Activated CD4-positive, CD25-positive, alpha-beta regulatory T cell treated with anti-CD3 and anti-CD28 coated beads, Interleukin-2, amount 50 U/mL, for 16 hours (primary cell): Measurements from ENCODE around the gene CLIP1.
"Not testable (repeated sequence)": the region's sequence is repeated elsewhere in the genome, so short reads cannot be mapped to it uniquely, and the experiment has no call there.

Experiments used
- DNase-seq: peaks from one replicate; pipeline ENCODE4 v3.0.0-alpha.2; 2020; ENCODE audit warnings: low read depth, low spot score

CLIP1 gene

DNA sequence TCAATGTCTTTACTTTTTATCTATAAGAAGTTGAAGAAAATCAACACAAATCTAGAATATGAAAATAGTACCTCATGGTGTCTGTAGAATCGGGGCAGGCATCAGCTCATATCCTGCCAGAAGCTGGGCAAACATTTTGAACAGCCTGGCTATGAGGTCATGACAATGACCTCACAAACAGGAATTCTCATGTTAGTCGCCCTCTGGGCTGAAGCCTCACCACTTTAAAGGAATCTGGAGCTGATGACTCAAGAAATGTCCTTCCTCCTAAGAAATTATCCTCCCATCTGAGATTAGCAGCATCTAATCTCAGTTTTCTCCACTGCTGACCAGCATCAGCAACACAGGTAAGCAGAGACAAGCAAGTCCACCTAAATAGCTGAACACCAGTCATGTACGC lies 27.1 kb downstream of the CLIP1 start:
- DNase-seq = no peak

DNA sequence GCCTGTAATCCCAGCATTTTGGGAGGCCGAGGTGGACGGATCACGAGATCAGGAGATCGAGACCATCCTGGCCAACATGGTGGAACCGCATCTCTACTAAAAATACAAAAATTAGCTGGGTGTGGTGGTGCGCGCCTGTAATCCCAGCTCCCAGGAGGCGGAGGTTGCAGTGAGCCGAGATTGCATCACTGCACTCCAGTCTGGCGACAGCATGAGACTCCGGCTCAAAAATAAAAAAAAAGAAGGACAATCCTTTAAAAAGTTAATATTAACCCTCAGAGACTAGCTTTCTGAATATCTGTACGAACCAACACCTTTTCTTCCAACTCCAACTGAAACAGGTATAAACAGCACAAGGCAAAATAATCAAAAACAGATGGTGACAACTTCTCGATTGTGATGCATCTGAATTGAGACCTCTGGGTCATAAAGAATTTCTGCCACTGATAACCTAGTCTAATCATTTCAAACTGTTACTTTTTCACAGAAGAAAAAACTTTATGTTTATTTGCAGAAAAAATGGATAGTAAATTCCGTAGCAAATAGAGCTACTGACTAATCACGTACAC lies 27.8 kb downstream of the CLIP1 start:
- no peak for DNase-seq

GRCh38 chr12:122393817-122394216 lies 28.7 kb downstream of the CLIP1 start:
- no peak for DNase-seq

DNA sequence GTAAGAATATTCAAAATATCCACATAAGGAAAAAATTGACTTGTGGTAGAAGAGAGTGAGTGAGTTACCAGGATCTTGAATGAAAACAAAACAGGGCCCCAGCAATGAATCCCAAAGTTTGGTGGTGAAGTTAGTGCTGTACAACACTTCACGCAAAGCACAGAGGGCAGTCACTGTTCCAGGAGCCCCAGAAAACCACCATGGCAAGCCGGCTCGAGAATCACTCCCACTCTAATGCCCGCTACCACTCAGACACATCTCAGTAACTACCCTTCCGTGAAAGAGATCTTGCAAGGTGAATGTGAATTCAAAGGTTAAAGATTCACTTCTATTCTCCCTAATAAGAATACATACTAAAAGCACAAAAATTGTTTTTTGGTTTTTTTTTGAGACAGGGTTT lies 30.1 kb downstream of the CLIP1 start:
- no peak for DNase-seq

GRCh38 chr12:122389677-122390076 lies 32.8 kb downstream of the CLIP1 start:
- DNase-seq = no peak

- DNase-seq = no peak
Measured at GRCh38 chr12:122387887-122388286, 34.6 kb downstream of the CLIP1 start.

GRCh38 chr12:122385171-122386016 lies 37.1 kb downstream of the CLIP1 start:
- no peak for DNase-seq

GRCh38 chr12:122382919-122383350 lies 39.5 kb downstream of the CLIP1 start:
- DNase-seq = no peak

GRCh38 chr12:122381021-122381420 lies 41.4 kb downstream of the CLIP1 start:
- no peak for DNase-seq

DNA sequence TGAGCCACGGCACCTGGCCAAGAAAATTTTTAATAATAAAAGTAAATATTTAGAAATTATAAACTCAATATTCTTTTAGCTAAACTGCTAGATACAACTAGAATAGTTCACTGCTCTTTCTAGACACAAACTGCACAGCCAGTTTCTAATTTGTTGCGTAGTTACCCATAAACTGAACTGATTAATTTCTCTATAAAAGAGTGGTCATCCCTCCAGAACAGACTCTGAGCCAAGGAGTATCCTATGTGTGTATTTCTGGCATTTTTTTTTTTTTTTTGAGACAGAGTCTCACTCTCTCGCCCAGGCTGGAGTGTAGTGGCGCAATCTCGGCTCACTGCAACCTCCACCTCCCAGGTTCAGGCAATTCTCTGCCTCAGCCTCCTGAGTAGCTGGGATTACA lies 45.7 kb downstream of the CLIP1 start:
- DNase-seq = not testable (repeated sequence)

GRCh38 chr12:122374707-122375106 lies 47.8 kb downstream of the CLIP1 start:
- no peak for DNase-seq

DNA sequence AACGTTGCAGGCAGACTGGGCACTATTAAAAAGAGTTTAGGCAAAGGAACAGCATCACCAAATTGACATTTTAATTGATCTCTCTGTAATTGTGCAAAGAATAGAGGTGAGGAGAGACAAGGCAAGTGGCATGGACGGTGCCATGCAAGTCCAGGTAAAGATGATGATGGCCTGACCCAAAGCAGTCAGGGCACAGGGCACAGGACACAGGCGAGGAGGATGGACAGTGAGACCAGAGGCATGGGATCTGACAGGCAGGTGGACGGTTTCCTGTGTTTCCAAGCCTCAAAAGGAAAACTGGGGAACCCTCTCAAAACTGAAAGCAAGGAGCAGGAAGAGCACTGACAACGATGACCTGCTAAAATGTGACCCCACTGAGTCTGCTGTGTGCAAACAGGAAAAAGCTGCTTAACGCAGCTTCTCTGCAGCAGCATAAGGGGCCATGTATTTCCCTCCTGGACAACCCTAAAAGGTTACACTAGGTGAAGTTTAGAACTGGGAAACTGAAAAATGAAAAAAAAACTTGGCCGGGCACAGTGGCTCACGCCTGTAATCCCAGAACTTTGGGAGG lies 50.9 kb downstream of the CLIP1 start:
- no peak for DNase-seq

GRCh38 chr12:122368361-122369073 lies 54.0 kb downstream of the CLIP1 start:
- DNase-seq = no peak

GRCh38 chr12:122367632-122368031 lies 54.8 kb downstream of the CLIP1 start:
- DNase-seq = not testable (repeated sequence)

DNA sequence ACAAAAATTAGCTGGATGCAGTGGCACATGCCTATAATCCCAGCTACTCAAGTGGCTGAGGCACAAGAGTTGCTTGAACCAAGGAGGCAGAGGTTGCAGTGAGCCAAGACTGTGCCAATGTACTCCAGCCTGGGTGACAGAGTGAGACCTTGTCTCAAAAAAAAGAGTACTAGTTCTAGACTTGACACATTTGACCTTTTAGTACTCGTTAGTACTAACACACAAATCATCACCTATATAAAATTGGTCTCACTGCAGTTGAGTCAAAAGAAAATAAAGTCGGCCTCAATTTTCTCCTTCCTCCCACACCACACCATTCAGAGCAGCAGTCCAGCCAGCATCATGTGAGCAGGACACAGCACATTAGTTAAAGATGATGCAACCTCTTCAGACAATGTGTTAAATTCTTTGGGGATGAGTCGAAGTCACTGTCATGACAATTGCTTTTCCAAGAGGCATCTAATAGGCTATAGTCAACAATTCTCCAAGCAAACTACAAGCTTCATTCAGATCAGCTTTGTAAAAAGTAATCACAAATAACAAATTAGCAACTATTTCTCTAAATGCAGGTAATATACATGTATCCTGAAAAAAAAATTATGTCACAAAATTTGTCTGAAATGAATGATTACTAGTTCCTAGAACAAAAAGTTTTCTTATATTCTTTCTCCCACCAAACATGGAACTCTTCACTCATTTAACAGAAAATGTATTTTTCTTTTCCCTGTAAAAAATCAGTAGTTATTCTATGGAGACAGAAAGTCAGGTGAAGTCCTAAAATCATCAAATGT lies 55.6 kb downstream of the CLIP1 start:
- no peak for DNase-seq

- not testable (repeated sequence) for DNase-seq
Measured at GRCh38 chr12:122365226-122365625, 57.2 kb downstream of the CLIP1 start.

DNA sequence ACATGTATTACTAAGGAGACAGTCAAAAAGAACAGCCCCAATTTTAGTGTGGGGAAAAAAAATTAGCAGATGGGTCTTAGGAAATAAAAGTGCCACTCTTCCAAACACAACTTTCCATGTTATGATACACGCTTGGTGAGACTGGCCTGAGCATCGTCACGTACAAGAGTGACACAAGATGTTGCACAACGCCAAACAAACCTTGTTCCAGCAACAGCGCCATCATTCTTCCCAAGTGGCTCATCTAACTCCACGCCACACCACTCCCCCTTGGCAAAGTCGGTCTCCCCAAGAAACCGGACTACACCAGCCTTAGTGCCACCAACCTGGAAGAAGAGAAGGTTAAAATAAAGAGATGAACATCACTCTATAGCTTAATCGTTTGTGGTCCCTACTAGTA lies 58.7 kb downstream of the CLIP1 start:
- DNase-seq = no peak

- no peak for DNase-seq
Measured at GRCh38 chr12:122362755-122363154, 59.7 kb downstream of the CLIP1 start.

DNA sequence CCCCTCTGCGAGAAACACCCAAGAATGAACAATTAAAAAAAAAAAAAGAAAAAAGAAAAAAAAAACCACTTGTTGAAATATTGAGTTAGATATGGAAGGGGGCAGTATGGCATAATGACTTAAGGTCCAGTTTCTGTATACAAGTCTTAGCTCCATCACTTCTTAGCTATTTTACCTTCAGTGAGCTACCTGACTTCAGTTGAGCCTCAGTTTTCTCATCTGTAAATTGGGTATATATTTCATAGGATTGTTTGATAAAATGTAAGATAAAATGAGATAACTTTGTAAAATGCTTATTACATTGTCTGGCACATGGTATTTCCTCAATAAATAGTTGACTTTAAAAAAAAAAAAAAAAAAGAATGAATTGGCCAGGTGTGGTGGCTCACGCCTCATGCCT lies 64.1 kb downstream of the CLIP1 start:
- not testable (repeated sequence) for DNase-seq

DNA sequence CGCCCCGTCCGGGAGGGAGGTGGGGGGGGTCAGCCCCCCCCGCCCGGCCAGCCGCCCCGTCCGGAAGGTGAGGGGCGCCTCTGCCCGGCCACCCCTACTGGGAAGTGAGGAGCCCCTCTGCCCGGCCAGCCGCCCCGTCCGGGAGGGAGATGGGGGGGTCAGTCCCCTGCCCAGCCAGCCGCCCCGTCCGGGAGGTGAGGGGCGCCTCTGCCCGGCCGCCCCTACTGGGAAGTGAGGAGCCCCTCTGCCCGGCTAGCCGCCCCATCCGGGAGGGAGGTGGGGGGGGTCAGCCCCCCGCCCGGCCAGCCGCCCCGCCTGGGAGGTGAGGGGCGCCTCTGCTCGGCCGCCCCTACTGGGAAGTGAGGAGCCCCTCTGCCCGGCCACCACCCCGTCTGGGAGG lies 64.9 kb downstream of the CLIP1 start:
- DNase-seq = not testable (repeated sequence)

- DNase-seq = not testable (repeated sequence)
Measured at GRCh38 chr12:122356991-122357390, 65.5 kb downstream of the CLIP1 start.
